Measurements from ENCODE around the gene IRGC. TPM values are rescaled to one million over a fixed set of nuclear protein-coding genes. Genes with fewer than 3 reads are reported as not detected.

Gene IRGC
- total and polyA plus RNA-seq, 9 of the 15 experiments (the other 6 are each of a cell fraction or from before 2014, with no cell fraction given) = not detected

GRCh38 chr19:43738780-43739211 lies 22.9 kb downstream of the IRGC start:
- no peaks in the 10 kb centered on the region for H3K9me3 ChIP-seq (replicated peaks; ENCODE audit: control insufficient read depth, insufficient read depth, low read depth, low read length)
- H3K4me1 ChIP-seq (replicated peaks in 1 of 2; ENCODE audit: control insufficient read depth in 2 of 2, insufficient read depth in 2 of 2, low read length in 2 of 2) = no peaks in the 10 kb centered on the region
- 67% methylated on average over 5 of the region's 5 CpGs for WGBS (ENCODE audit: insufficient coverage, low coverage, missing lambda C conversion rate)
- H3K9me1 ChIP-seq (ENCODE audit: control insufficient read depth, insufficient read depth, low read length) = peaks cover 3% of the 10 kb centered on the region
- no peak for DNase-seq (ENCODE audit: extremely low read depth in 1 of 4, low spot score in 3 of 4)
- no peaks in the 10 kb centered on the region for H3K27me3 ChIP-seq (ENCODE audit: control insufficient read depth in 2 of 2, insufficient read depth in 2 of 2, low read length in 2 of 2)
- H4K20me1 ChIP-seq (replicated peaks; ENCODE audit: control insufficient read depth, insufficient read depth, low read length) = no peaks in the 10 kb centered on the region; the same call in 1 of the 2 replicates
- no peak for TF ChIP-seq RFX7 (CRISPR knock-in tag; IDR thresholded peaks at IDR 0.05)
- TF ChIP-seq SRSF9 (IDR thresholded peaks at IDR 0.05; ENCODE audit: borderline replicate concordance, low read depth, low read length) = no peak
- TF ChIP-seq ZBTB7A (IDR thresholded peaks at IDR 0.05; ENCODE audit: borderline replicate concordance, control insufficient read depth, low read depth, low read length) = no peak
- no peak for TF ChIP-seq KAT8 (IDR thresholded peaks at IDR 0.05; ENCODE audit: low read depth)
- TF ChIP-seq ZNF232 (CRISPR knock-in tag; IDR thresholded peaks at IDR 0.05) = no peak
- TF ChIP-seq ZFP1 (CRISPR knock-in tag; IDR thresholded peaks at IDR 0.05) = no peak
- TF ChIP-seq ZNF263 (CRISPR knock-in tag; IDR thresholded peaks at IDR 0.05; ENCODE audit: borderline replicate concordance) = no peak
- TF ChIP-seq POLR3G (IDR thresholded peaks at IDR 0.05; ENCODE audit: extremely low read depth, insufficient read length, insufficient replicate concordance) = no peak
- TF ChIP-seq GTF2F1 (IDR thresholded peaks at IDR 0.05; ENCODE audit: low read depth, low read length) = no peak
- no peak for TF ChIP-seq NFXL1 (CRISPR knock-in tag; IDR thresholded peaks at IDR 0.05)
- TF ChIP-seq IRF2 (CRISPR knock-in tag; IDR thresholded peaks at IDR 0.05) = no peak
- TF ChIP-seq RBM17 (IDR thresholded peaks at IDR 0.05; ENCODE audit: borderline replicate concordance, low read depth, low read length) = no peak
- TF ChIP-seq RBM14 (IDR thresholded peaks at IDR 0.05; ENCODE audit: borderline replicate concordance, insufficient read depth, low read depth, low read length) = no peak
- no peak for TF ChIP-seq ELK1 (CRISPR knock-in tag; IDR thresholded peaks at IDR 0.05)
- TF ChIP-seq E2F8 (IDR thresholded peaks at IDR 0.05; ENCODE audit: low read depth, partially characterized antibody) = no peak
- no peak for TF ChIP-seq NONO (IDR thresholded peaks at IDR 0.05; ENCODE audit: low read depth in 2 of 2, low read length in 1 of 2)
- no peak for TF ChIP-seq SRSF7 (optimal IDR thresholded peaks at IDR 0.05; ENCODE audit: low read depth, low read length)
- no peak for TF ChIP-seq TFAP4 (CRISPR knock-in tag; IDR thresholded peaks at IDR 0.05; ENCODE audit: borderline replicate concordance)
- no peak for FAIRE-seq
- no peak overlapping the region for H3K4me2 ChIP-seq (ENCODE audit: insufficient read depth, low read length)
- 0 out of 4 replicates have a peak overlapping the region, but pooled peaks of 1 of the 2 experiments have one; percentile 38 for H3K9ac ChIP-seq (ENCODE audit: insufficient read depth in 1 of 2, low read depth in 2 of 2, low read length in 2 of 2)
- in situ Hi-C loops (cut with MboI) (no loop called here), intact Hi-C loops (cut with micrococcal nuclease) (no loop called here)
- POLR2A ChIA-PET = interaction anchor here (0.6 to 0.7 kb wide), 3 partner anchors 9 to 79 kb away, joined by 3 to 4 read pairs (median 3); no protein-coding TSS in a partner anchor
- peaks cover 93% of the 10 kb centered on the region for H3K36me3 ChIP-seq (ENCODE audit: control insufficient read depth, insufficient read depth, low read length)
- ATAC-seq = no peak
- no peak overlapping the region for H3K4me3 ChIP-seq
- H3K27ac ChIP-seq (ENCODE audit: extremely low read depth, low read depth, low read length) = no peak overlapping the region
- no TSS peak for BruUV-seq (replicated peaks)
- no peaks in the 10 kb centered on the region for H3K79me2 ChIP-seq (ENCODE audit: control insufficient read depth, insufficient read depth, low read length)
- CTCF ChIA-PET (ENCODE audit: low intra/inter-chr PET ratio) = no interaction called here
- no peak overlapping the region for H2AFZ ChIP-seq (ENCODE audit: low read depth, low read length)

All from K562 (cell line).